HepG2 (cell line): ENCODE results near the gene TAMALIN. TPM values are rescaled to one million over a fixed set of nuclear protein-coding genes. Genes with fewer than 3 reads are reported as not detected.

Experiments used
- AGO1 ChIP-seq: fragments of 200-400 bp; formaldehyde crosslinking; IDR thresholded peaks from 2 replicates; pipeline ENCODE4 v1.6.1; 2017; ENCODE audit warnings: mild to moderate bottlenecking, low read depth, low read length, moderate library complexity; ENCODE audit not compliant: poor library complexity, severe bottlenecking
- CSRNP1 ChIP-seq: sonication (generic); formaldehyde crosslinking; IDR thresholded peaks from 2 replicates; pipeline ENCODE4 v1.8.1; 2023; ENCODE audit warnings: mild to moderate bottlenecking, missing genetic modification reagents
- GZF1 ChIP-seq: sonication (generic); formaldehyde crosslinking; IDR thresholded peaks from 2 replicates; pipeline ENCODE4 v1.5.1; 2020; ENCODE audit warnings: mild to moderate bottlenecking, missing genetic modification reagents
- HOMEZ ChIP-seq: IDR thresholded peaks from 2 replicates; pipeline ENCODE4 v1.6.1; 2016; ENCODE audit warnings: low read depth
- PHF8 ChIP-seq: sonication (generic); formaldehyde crosslinking; IDR thresholded peaks from 2 replicates; pipeline ENCODE4 v1.5.0; 2020; ENCODE audit warnings: missing genetic modification reagents
- YEATS2 ChIP-seq: sonication (generic); formaldehyde crosslinking; IDR thresholded peaks from 2 replicates; pipeline ENCODE4 v1.4.0; 2020; ENCODE audit warnings: missing genetic modification reagents, borderline replicate concordance
- YEATS4 ChIP-seq: sonication (generic); formaldehyde crosslinking; IDR thresholded peaks from 2 replicates; pipeline ENCODE4 v1.4.0; 2020; ENCODE audit warnings: missing genetic modification reagents, borderline replicate concordance
- ZBTB20 ChIP-seq: sonication (generic); formaldehyde crosslinking; IDR thresholded peaks from 2 replicates; pipeline ENCODE4 v1.8.1; 2023; ENCODE audit warnings: missing genetic modification reagents, low read depth, mild to moderate bottlenecking, borderline replicate concordance
- ZFX ChIP-seq: sonication (generic); formaldehyde crosslinking; IDR thresholded peaks from 2 replicates; pipeline ENCODE4 v1.4.0; 2020; ENCODE audit warnings: mild to moderate bottlenecking, low read depth, missing genetic modification reagents, moderate library complexity
- ZNF446 ChIP-seq: sonication (generic); formaldehyde crosslinking; IDR thresholded peaks from 2 replicates; pipeline ENCODE4 v1.5.0; 2020; ENCODE audit warnings: mild to moderate bottlenecking, missing genetic modification reagents
- polyA plus RNA-seq, 8 experiments: library from polyadenylated mRNA; depleted of rRNA in 3 of 8; stranded (reverse) in 7 of 8; unstranded in 1 of 8; fragments of >200 nt; fragmentation: Illumina TruSeq in 4 of 8; extraction: Trizol in 4 of 8; gene quantifications; 2 replicates each; pipeline versions ENCODE4 v1.2.1 to v1.2.3, GENCODE V29; 2011 to 2016; ENCODE audit warnings: low read depth in 4 of 8, missing spikeins in 1 of 8, mixed read lengths in 1 of 8; ENCODE audit not compliant: insufficient read depth in 1 of 8
- total RNA-seq, 5 experiments: library from RNA; depleted of rRNA; stranded (reverse); fragments of >200 nt; fragmentation: Illumina TruSeq; extraction: Trizol; gene quantifications; 2 replicates each; pipeline ENCODE4 v1.2.3, GENCODE V29; 2016; ENCODE audit warnings: low read depth in 1 of 5
- TF ChIP-seq, protein P1 (sequence below): sonication (generic); formaldehyde crosslinking; IDR thresholded peaks from 2 replicates; pipeline ENCODE4 v1.5.1; 2020; ENCODE audit warnings: mild to moderate bottlenecking, missing genetic modification reagents, moderate library complexity
- TF ChIP-seq, protein P2 (sequence below): sonication (generic); formaldehyde crosslinking; conservative IDR thresholded peaks from 2 replicates; pipeline ENCODE4 v1.4.0; 2020; ENCODE audit warnings: mild to moderate bottlenecking, missing genetic modification reagents, moderate library complexity
- TF ChIP-seq, protein P3 (sequence below): sonication (generic); formaldehyde crosslinking; IDR thresholded peaks from 2 replicates; pipeline ENCODE4 v1.5.0; 2020; ENCODE audit warnings: mild to moderate bottlenecking, missing genetic modification reagents, moderate library complexity

TAMALIN gene
- total and polyA plus RNA-seq, 2 of the 13 experiments (the other 11 are each of a cell fraction or from before 2014, with no cell fraction given) = 2.9 to 10.9 TPM

GRCh38 chr12:52023182-52023975 lies 16.6 kb downstream of the TAMALIN start (continued):
- TF ChIP-seq, protein P1, sequence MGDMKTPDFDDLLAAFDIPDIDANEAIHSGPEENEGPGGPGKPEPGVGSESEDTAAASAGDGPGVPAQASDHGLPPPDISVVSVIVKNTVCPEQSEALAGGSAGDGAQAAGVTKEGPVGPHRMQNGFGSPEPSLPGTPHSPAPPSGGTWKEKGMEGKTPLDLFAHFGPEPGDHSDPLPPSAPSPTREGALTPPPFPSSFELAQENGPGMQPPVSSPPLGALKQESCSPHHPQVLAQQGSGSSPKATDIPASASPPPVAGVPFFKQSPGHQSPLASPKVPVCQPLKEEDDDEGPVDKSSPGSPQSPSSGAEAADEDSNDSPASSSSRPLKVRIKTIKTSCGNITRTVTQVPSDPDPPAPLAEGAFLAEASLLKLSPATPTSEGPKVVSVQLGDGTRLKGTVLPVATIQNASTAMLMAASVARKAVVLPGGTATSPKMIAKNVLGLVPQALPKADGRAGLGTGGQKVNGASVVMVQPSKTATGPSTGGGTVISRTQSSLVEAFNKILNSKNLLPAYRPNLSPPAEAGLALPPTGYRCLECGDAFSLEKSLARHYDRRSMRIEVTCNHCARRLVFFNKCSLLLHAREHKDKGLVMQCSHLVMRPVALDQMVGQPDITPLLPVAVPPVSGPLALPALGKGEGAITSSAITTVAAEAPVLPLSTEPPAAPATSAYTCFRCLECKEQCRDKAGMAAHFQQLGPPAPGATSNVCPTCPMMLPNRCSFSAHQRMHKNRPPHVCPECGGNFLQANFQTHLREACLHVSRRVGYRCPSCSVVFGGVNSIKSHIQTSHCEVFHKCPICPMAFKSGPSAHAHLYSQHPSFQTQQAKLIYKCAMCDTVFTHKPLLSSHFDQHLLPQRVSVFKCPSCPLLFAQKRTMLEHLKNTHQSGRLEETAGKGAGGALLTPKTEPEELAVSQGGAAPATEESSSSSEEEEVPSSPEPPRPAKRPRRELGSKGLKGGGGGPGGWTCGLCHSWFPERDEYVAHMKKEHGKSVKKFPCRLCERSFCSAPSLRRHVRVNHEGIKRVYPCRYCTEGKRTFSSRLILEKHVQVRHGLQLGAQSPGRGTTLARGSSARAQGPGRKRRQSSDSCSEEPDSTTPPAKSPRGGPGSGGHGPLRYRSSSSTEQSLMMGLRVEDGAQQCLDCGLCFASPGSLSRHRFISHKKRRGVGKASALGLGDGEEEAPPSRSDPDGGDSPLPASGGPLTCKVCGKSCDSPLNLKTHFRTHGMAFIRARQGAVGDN = peak; percentile 79
- TF ChIP-seq, protein P2, sequence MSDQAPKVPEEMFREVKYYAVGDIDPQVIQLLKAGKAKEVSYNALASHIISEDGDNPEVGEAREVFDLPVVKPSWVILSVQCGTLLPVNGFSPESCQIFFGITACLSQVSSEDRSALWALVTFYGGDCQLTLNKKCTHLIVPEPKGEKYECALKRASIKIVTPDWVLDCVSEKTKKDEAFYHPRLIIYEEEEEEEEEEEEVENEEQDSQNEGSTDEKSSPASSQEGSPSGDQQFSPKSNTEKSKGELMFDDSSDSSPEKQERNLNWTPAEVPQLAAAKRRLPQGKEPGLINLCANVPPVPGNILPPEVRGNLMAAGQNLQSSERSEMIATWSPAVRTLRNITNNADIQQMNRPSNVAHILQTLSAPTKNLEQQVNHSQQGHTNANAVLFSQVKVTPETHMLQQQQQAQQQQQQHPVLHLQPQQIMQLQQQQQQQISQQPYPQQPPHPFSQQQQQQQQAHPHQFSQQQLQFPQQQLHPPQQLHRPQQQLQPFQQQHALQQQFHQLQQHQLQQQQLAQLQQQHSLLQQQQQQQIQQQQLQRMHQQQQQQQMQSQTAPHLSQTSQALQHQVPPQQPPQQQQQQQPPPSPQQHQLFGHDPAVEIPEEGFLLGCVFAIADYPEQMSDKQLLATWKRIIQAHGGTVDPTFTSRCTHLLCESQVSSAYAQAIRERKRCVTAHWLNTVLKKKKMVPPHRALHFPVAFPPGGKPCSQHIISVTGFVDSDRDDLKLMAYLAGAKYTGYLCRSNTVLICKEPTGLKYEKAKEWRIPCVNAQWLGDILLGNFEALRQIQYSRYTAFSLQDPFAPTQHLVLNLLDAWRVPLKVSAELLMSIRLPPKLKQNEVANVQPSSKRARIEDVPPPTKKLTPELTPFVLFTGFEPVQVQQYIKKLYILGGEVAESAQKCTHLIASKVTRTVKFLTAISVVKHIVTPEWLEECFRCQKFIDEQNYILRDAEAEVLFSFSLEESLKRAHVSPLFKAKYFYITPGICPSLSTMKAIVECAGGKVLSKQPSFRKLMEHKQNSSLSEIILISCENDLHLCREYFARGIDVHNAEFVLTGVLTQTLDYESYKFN = no peak
- TF ChIP-seq YEATS4 (peak; percentile 69; the same call in 1 of the 2 replicates), CSRNP1 (CRISPR knock-in tag) (peak; percentile 88), GZF1 (no peak), ZBTB20 (CRISPR knock-in tag) (peak; percentile 48; the same call in 1 of the 2 replicates), YEATS2 (CRISPR knock-in tag) (no peak; the same call in 1 of the 2 replicates), HOMEZ (no peak), PHF8 (CRISPR knock-in tag) (peak; percentile 7; the same call in 1 of the 2 replicates), AGO1 (peak; percentile 34), ZNF446 (no peak), ZFX (CRISPR knock-in tag) (peak; percentile 5)
- TF ChIP-seq, protein P3, sequence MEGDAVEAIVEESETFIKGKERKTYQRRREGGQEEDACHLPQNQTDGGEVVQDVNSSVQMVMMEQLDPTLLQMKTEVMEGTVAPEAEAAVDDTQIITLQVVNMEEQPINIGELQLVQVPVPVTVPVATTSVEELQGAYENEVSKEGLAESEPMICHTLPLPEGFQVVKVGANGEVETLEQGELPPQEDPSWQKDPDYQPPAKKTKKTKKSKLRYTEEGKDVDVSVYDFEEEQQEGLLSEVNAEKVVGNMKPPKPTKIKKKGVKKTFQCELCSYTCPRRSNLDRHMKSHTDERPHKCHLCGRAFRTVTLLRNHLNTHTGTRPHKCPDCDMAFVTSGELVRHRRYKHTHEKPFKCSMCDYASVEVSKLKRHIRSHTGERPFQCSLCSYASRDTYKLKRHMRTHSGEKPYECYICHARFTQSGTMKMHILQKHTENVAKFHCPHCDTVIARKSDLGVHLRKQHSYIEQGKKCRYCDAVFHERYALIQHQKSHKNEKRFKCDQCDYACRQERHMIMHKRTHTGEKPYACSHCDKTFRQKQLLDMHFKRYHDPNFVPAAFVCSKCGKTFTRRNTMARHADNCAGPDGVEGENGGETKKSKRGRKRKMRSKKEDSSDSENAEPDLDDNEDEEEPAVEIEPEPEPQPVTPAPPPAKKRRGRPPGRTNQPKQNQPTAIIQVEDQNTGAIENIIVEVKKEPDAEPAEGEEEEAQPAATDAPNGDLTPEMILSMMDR (CRISPR knock-in tag) = peak; percentile 99
